H9 (cell line): ENCODE measurements around the gene MVD. TPM values are rescaled to one million over a fixed set of nuclear protein-coding genes. Genes with fewer than 3 reads are reported as not detected.

Experiments
- DNase-seq: peaks from one replicate; pipeline ENCODE4 v3.0.0-alpha.2; 2017
- H2AFZ ChIP-seq: one replicate; pipeline ENCODE4 v1.6.1; 2013; ENCODE audit warnings: mild to moderate bottlenecking, low read length, control low read depth, moderate library complexity
- H2AK5ac ChIP-seq: 2 replicates; pipeline ENCODE4 v1.6.1; 2013; ENCODE audit warnings: low read length, control low read depth, mixed read lengths; ENCODE audit not compliant: insufficient read length
- H2BK120ac ChIP-seq: one replicate; pipeline ENCODE4 v1.6.1; 2013; ENCODE audit warnings: low read depth, mild to moderate bottlenecking, low read length, control low read depth, inconsistent platforms; ENCODE audit not compliant: poor library complexity, severe bottlenecking
- H2BK12ac ChIP-seq: 2 replicates; pipeline ENCODE4 v1.6.1; 2013; ENCODE audit warnings: low read length, control low read depth, mixed read lengths, low read depth; ENCODE audit not compliant: insufficient read length
- H2BK15ac ChIP-seq: 2 replicates; pipeline ENCODE4 v1.6.1; 2013; ENCODE audit warnings: low read depth, low read length, control low read depth
- H2BK20ac ChIP-seq: one replicate; pipeline ENCODE4 v1.6.1; 2013; ENCODE audit warnings: low read depth, mild to moderate bottlenecking, low read length, control low read depth, inconsistent platforms; ENCODE audit not compliant: poor library complexity, severe bottlenecking
- H2BK5ac ChIP-seq: 2 replicates; pipeline ENCODE4 v1.6.1; 2013; ENCODE audit warnings: low read length, control low read depth, mixed read lengths; ENCODE audit not compliant: insufficient read length
- H3K14ac ChIP-seq: 2 replicates; pipeline ENCODE4 v1.6.1; 2013; ENCODE audit warnings: low read length, control low read depth; ENCODE audit not compliant: insufficient read depth
- H3K18ac ChIP-seq: 2 replicates; pipeline ENCODE4 v1.6.1; 2013; ENCODE audit warnings: low read depth, mild to moderate bottlenecking, mixed read lengths, low read length, control low read depth; ENCODE audit not compliant: insufficient read length
- H3K23ac ChIP-seq: 2 replicates; pipeline ENCODE4 v1.6.1; 2013; ENCODE audit warnings: low read length, control low read depth, mixed read lengths, low read depth; ENCODE audit not compliant: insufficient read length
- H3K23me2 ChIP-seq: 2 replicates; pipeline ENCODE4 v1.6.1; 2013; ENCODE audit warnings: low read depth, mild to moderate bottlenecking, mixed read lengths, low read length, control low read depth; ENCODE audit not compliant: insufficient read length, poor library complexity, severe bottlenecking
- H3K27ac ChIP-seq: 2 replicates; pipeline ENCODE4 v1.5.1; 2013; ENCODE audit warnings: low read length, control low read depth, mixed read lengths, low read depth; ENCODE audit not compliant: insufficient read length
- H3K27me3 ChIP-seq: 2 replicates; pipeline ENCODE4 v1.6.1; 2013; ENCODE audit warnings: low read length, control low read depth, inconsistent platforms; ENCODE audit not compliant: insufficient read depth
- H3K4ac ChIP-seq: 2 replicates; pipeline ENCODE4 v1.6.1; 2013; ENCODE audit warnings: low read depth, mild to moderate bottlenecking, control low read depth, inconsistent platforms, low read length, moderate library complexity
- H3K4me1 ChIP-seq: 2 replicates; pipeline ENCODE4 v1.6.1; 2013; ENCODE audit warnings: low read length, control low read depth, inconsistent platforms; ENCODE audit not compliant: insufficient read depth
- H3K4me2 ChIP-seq: 2 replicates; pipeline ENCODE4 v1.6.1; 2013; ENCODE audit warnings: low read length, control low read depth, mixed read lengths; ENCODE audit not compliant: insufficient read length, insufficient read depth
- H3K56ac ChIP-seq: 2 replicates; pipeline ENCODE4 v1.6.1; 2013; ENCODE audit warnings: low read depth, mild to moderate bottlenecking, mixed read lengths, low read length, control low read depth; ENCODE audit not compliant: insufficient read length
- H3K79me1 ChIP-seq: 2 replicates; pipeline ENCODE4 v1.6.1; 2013; ENCODE audit warnings: low read depth, mild to moderate bottlenecking, moderate library complexity, low read length, control low read depth, inconsistent platforms; ENCODE audit not compliant: insufficient read depth, poor library complexity, severe bottlenecking
- H3K79me2 ChIP-seq: 2 replicates; pipeline ENCODE4 v1.6.1; 2013; ENCODE audit warnings: low read length, control low read depth, inconsistent platforms; ENCODE audit not compliant: insufficient read depth
- H3K9ac ChIP-seq: 2 replicates; pipeline ENCODE4 v1.6.1; 2013; ENCODE audit warnings: low read length, control low read depth, mixed read lengths; ENCODE audit not compliant: insufficient read length; ENCODE audit errors: extremely low read depth
- H3K9me3 ChIP-seq: one replicate; pipeline ENCODE4 v1.6.1; 2013; ENCODE audit warnings: low read depth, low read length, inconsistent platforms; ENCODE audit not compliant: control insufficient read depth
- H3T11ph ChIP-seq: one replicate; pipeline ENCODE4 v1.6.1; 2013; ENCODE audit warnings: mild to moderate bottlenecking, low read length, control low read depth, inconsistent platforms
- H4K20me1 ChIP-seq: one replicate; pipeline ENCODE4 v1.6.1; 2013; ENCODE audit not compliant: control insufficient read depth, insufficient read length, insufficient read depth
- H4K5ac ChIP-seq: 2 replicates; pipeline ENCODE4 v1.6.1; 2013; ENCODE audit warnings: low read depth, mild to moderate bottlenecking, mixed read lengths, low read length, control low read depth; ENCODE audit not compliant: insufficient read length
- H4K8ac ChIP-seq: replicated peaks from 2 replicates; pipeline ENCODE4 v1.6.1; 2013; ENCODE audit warnings: low read length, control low read depth, mixed read lengths, low read depth; ENCODE audit not compliant: insufficient read length
- H4K91ac ChIP-seq: 2 replicates; pipeline ENCODE4 v1.6.1; 2013; ENCODE audit warnings: low read depth, mild to moderate bottlenecking, moderate library complexity, mixed read lengths, low read length, control low read depth; ENCODE audit not compliant: insufficient read length
- H3K27ac Mint-ChIP-seq, 3 experiments: 2 replicates in 2 of 3; 3 replicates in 1 of 3; pipeline ENCODE4 v1.8.0; 2020 to 2021; ENCODE audit warnings: mixed read lengths in 3 of 3, mild to moderate bottlenecking in 1 of 3, moderate library complexity in 1 of 3
- H3K27me3 Mint-ChIP-seq: 2 replicates; pipeline ENCODE4 v1.8.0; 2021; ENCODE audit warnings: low read depth, mild to moderate bottlenecking, moderate library complexity, mixed read lengths
- H3K36me3 Mint-ChIP-seq, 3 experiments: 2 replicates in 2 of 3; 3 replicates in 1 of 3; pipeline ENCODE4 v1.8.0; 2020 to 2021; ENCODE audit warnings: low read depth in 3 of 3, mixed read lengths in 3 of 3; ENCODE audit not compliant: insufficient read depth in 1 of 3
- H3K4me1 Mint-ChIP-seq, 2 experiments: 2 replicates each; pipeline ENCODE4 v1.8.0; 2020; ENCODE audit warnings: mixed read lengths in 2 of 2
- H3K4me3 Mint-ChIP-seq, 2 experiments: 2 replicates in 1 of 2; 3 replicates in 1 of 2; pipeline ENCODE4 v1.8.0; 2020 to 2021; ENCODE audit warnings: mild to moderate bottlenecking in 2 of 2, mixed read lengths in 2 of 2, moderate library complexity in 1 of 2
- H3K9me3 Mint-ChIP-seq, 2 experiments: 2 replicates in 1 of 2; 3 replicates in 1 of 2; pipeline ENCODE4 v1.8.0; 2020; ENCODE audit warnings: mild to moderate bottlenecking in 2 of 2, mixed read lengths in 2 of 2, moderate library complexity in 1 of 2
- CTCF ChIP-seq: fragments of 200-600 bp; sonication (generic); conservative IDR thresholded peaks from 3 replicates; pipeline ENCODE4 v1.8.0; 2021; ENCODE audit warnings: antibody characterized with exemption, mild to moderate bottlenecking
- WGBS: extraction: QIAGEN DNeasy Blood & Tissue Kit; methylation state at CpG from one replicate; pipeline ENCODE4 v1.1.7; 2013; ENCODE audit warnings: missing lambda C conversion rate, low lambda C conversion rate, mixed read lengths; ENCODE audit not compliant: insufficient read length; ENCODE audit errors: extremely low coverage; 5-methylcytosine and 5-hydroxymethylcytosine counted together
- total RNA-seq: library from RNA; stranded (reverse); gene quantifications from 2 replicates; pipeline ENCODE4 v1.2.1, GENCODE V29; 2021

Gene MVD
- total RNA-seq, 1 experiment from 2014 or later, result 53.2 TPM

- H2BK120ac ChIP-seq, result no peak overlapping the region
- no peak overlapping the region for H2AFZ ChIP-seq
- TF ChIP-seq CTCF, result no peak
- H3K9me3 ChIP-seq, result no peaks in the 10 kb centered on the region
- no peaks in the 10 kb centered on the region for H3K79me2 ChIP-seq
- H3T11ph ChIP-seq, result no peak overlapping the region
- H3K23ac ChIP-seq, result no peak overlapping the region
- no peak overlapping the region for H3K14ac ChIP-seq
- H3K23me2 ChIP-seq, result peaks cover 17% of the 10 kb centered on the region
- H4K20me1 ChIP-seq, result no peaks in the 10 kb centered on the region
- Mint-ChIP-seq H3K27me3 (no peaks in the 10 kb centered on the region), H3K36me3 (peaks cover 6 to 20% (median 17%) of the 10 kb centered on the region in 3 experiments; a peak in 6 of 7 replicates), H3K4me1 (peaks cover 8 to 12% of the 10 kb centered on the region in 2 experiments), H3K4me3 (no peak overlapping the region), H3K27ac (peak overlapping the region in 1 of 3 experiments; percentile 22; a peak in 1 of 7 replicates), H3K9me3 (no peaks in the 10 kb centered on the region; a peak in 1 of 5 replicates)
- no peak overlapping the region for H2AK5ac ChIP-seq
- no peak overlapping the region for H3K56ac ChIP-seq
- no peaks in the 10 kb centered on the region; the same call in 1 of the 2 replicates for H3K4me1 ChIP-seq
- no peak overlapping the region for H2BK12ac ChIP-seq
- H3K4ac ChIP-seq, result no peak overlapping the region
- H3K4me2 ChIP-seq, result no peak overlapping the region
- no peak overlapping the region for H2BK15ac ChIP-seq
- no peak overlapping the region for H3K9ac ChIP-seq
- WGBS, result no CpG with 5 or more reads among the region's 22 CpGs
- H4K91ac ChIP-seq, result no peak overlapping the region
- no peak overlapping the region for H2BK20ac ChIP-seq
- H3K27me3 ChIP-seq, result no peaks in the 10 kb centered on the region
- H4K5ac ChIP-seq, result no peak overlapping the region
- no peak overlapping the region for H3K18ac ChIP-seq
- H3K79me1 ChIP-seq, result peaks cover 3% of the 10 kb centered on the region
- H2BK5ac ChIP-seq, result no peak overlapping the region
- H4K8ac ChIP-seq, result no peak overlapping the region
- no peak for DNase-seq
- no peak overlapping the region for H3K27ac ChIP-seq
Observed at GRCh38 chr16:88647178-88648070, 15.5 kb downstream of the MVD start.
